Hepatocyte (in vitro differentiated cells): ENCODE measurements around the gene BNIP2.

Experiments
- CTCF ChIP-seq: fragments of 200-600 bp; sonication (generic); IDR thresholded peaks from 2 replicates; pipeline ENCODE4 v1.5.1; 2016; ENCODE audit warnings: antibody characterized with exemption, mild to moderate bottlenecking; ENCODE audit not compliant: poor library complexity
- EZH2 ChIP-seq: fragments of 200-600 bp; sonication (generic); IDR thresholded peaks from 2 replicates; pipeline ENCODE4 v1.6.1; 2016; ENCODE audit warnings: antibody characterized with exemption, mild to moderate bottlenecking, borderline replicate concordance
- EZH2phosphoT487 ChIP-seq: fragments of 200-600 bp; sonication (generic); IDR thresholded peaks from one replicate; pipeline ENCODE4 v1.6.1; 2018; ENCODE audit warnings: antibody characterized with exemption, mild to moderate bottlenecking, low read depth, moderate library complexity; ENCODE audit not compliant: unreplicated experiment, severe bottlenecking

- TF ChIP-seq CTCF (no peak), EZH2 (no peak), EZH2phosphoT487 (no peak)
Measured at GRCh38 chr15:59618406-59618805, 70.7 kb downstream of the BNIP2 start.
